Activated naive CD4-positive, alpha-beta T cell (primary cell): ENCODE measurements around the gene MBP.

Experiments
- DNase-seq, 4 experiments: peaks; one replicate each; lab custom pipeline; 2025; lab: John Stamatoyannopoulos, UW

The MBP gene

DNA sequence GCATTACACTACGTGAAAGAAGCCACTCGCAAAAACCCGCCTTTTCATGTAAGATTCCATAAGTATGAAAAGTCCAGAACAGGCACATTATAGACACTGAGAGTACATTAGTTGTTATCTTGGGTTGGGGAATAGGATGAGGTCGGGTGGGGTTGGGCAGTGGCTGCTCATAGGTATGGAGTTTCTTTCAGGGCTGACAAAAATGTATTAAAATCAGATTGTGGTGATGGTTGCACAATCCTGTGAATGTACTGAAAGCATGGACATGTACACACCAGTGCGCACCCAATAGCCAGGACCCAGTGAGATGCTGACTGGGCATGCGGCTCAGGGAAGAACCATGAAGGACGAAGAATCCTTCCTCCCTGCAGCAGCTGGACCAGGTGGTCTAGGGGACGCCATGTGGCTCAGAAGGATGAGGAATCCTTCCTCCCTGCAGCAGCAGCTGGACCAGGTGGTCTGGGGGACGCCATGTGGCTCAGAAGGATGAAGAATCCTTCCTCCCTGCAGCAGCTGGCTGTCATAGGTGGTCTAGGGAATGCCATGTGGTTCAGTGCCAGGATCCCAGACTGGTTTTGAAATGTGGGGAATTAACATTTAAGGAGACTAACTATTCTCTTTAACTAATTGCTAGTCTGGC lies 50.1 kb downstream of the MBP start:
- DNase-seq: no peak

DNA sequence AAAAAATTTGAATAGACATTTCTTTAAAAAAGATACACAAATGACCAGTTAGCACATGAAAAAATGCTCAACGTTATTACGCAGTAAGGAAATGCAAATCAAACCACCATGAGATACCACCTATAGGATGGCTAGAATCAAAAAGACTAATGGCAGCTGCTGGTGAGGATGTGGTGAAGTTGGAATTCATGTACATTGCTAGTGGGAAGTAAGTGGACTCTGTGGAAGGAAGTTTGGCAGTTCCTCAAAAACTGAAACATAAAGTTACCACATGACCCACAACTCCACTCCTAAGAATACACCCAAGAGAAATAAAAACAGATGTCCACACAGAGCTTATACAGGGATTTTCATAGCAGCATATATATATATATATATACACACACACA lies 51.2 kb downstream of the MBP start:
- DNase-seq: no peak

DNA sequence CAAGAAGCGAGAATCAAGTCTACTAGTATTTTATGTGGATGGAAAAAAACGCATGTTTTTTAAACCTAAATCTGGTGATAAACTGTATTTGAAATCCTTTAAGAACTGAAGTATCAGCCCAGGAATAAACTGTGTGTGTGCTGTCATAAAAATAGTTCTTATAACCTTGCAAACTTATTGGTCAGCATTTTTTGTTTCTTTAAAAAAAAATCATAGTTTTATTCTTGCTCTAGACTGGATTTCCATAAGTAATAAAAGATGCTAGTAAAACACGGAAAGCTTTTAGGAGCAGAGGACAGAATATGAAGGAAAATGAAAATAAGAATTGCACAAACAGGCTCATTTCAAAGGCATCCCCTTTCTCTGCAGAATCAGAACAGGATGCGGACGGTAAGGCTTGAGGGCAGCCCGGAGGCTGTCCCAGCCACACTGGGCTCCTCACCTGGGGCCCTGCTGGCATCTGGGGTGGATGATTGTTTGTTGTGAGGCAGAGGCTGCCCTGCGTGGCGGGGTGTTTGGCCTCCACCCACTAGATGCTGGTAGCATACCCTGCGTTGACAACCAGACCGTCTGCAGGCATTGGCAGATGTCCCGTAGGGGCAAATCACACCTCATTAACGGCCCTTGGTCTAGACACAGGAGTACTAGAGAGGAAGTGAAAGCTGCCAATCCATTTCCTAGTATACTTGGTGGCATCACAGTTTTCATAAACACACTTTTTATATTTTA lies 52.5 kb downstream of the MBP start:
- no peak for DNase-seq

DNA sequence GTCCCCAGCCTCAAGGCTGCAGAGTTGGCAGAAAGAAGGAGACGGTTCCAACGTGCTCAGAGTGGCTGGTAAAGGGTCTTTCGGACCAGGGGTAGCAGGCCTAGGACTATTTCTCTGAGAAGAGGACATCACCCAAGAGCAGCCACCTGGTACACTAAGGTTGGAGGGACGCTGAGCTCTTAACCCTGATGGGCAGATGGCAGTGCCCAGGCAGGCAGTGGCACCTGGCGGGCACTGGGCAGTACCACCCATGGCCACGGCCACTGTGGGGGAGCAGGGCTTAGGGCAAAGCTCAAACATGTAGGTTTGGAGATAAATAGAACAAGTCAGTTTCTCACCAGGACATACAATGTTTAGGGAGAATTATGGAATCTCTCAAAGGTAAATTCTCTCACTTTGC lies 53.5 kb downstream of the MBP start:
- no peak for DNase-seq

DNA sequence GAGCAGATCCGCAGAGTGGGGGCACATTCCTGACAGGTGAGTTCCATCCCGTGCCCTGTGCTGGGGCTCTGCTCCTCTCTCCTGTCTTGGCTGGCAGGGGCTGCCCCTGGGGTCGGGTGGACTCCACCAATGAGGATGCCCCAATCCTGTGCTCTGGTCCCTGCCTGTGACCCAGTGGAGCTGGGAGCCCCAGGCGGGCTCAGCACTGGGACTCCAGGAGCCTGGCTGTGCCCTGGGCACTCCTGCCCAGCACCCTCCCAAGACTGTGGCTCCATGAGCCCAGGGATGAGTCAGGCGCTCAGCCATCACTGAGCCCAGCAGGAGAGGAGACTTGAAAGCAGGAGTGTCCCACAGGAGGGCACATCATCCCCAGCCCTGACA lies 53.9 kb downstream of the MBP start:
- DNase-seq: no peak

DNA sequence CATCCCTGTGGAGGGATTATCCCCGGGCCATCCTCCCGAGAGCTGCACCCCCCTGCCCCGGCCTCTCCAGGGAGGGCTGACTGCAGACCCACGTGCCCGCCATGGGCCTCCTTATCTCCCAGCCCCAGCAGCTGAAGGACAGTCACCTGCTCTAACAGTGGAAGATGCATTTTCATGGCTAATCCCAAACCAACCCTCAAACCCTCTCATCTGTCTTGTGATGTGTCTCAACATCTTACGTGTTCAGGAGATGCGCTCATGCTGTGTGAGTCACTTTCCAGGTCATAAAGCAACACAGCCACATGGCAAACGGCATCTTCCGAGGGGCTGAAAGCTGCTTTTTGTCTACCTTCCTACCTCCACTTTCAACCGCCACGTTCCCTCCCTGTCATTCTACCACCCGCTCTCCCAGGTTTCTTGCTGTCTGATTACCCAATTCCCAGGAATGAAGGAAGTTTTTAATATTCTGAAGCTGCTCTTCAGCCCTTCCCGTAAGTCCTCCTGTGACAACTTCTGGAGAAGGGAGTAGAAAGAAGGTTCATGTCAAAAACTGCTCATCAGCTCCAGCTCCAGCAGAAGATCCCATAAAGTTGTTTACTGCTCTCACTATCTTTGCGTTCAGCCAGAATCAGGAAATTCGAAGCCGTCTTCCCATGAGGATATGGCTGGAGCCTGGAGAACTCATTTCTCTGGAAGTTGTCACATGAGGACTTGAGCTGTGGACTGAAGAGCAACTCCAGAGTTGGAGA lies 54.5 kb downstream of the MBP start:
- no peak for DNase-seq

DNA sequence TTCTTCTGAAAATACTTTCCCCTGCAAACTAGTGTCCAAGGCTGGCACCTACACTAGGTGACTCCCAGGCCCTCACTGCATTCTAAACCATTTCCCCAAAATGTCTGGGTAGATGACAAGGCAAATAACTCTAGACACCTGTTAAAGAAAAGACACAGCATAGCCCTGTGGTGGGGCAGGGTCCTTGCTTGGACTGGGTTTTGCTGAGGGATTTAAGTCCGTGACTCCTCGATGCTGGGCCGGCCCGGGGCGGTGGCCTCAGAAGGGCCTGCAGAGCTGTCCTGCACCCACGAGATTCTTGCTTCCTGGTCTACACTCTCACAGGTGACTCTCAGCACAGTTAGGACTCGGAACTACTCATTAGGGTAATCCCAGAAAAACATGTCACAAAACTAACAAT lies 55.2 kb downstream of the MBP start:
- DNase-seq: no peak

DNA sequence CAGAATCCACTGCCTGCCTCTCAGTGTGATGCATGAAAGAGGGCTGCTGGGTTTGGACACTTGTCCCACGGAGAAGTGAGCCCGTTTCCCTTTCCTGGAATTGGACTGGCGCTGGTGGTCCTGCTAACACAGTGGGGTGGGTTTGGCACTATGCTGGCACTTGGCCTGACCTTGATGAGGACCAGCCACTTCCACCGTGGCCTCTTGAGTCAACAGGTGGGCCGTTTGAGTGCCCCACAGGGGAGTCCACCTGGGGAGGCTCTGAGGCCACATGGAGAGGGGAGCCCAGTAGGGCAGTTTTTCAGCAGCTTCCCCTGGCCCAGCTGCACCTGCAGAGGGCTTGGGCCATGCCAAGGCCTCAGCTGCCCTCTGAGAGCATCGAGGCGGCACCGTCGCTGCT lies 56.5 kb downstream of the MBP start:
- DNase-seq: no peak

DNA sequence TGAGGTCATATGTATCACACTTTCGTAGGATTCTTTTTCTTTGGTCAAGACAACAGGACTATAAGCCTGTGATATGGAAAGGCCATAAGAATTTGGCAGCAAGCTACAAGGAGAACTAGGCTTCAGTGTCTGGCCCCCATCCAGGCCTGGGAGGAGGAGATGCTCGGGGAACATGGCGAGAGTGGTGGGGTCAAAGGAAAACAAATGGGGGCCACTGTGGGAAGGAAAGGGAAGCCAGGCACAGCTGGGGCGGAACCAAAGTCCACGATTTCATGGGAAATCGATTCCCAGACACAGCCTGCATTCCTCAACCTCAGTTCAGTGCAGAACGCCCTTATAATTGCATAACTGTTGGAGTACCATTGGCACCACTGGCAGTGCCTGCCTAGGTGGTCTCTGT lies 58.2 kb downstream of the MBP start:
- DNase-seq: no peak

DNA sequence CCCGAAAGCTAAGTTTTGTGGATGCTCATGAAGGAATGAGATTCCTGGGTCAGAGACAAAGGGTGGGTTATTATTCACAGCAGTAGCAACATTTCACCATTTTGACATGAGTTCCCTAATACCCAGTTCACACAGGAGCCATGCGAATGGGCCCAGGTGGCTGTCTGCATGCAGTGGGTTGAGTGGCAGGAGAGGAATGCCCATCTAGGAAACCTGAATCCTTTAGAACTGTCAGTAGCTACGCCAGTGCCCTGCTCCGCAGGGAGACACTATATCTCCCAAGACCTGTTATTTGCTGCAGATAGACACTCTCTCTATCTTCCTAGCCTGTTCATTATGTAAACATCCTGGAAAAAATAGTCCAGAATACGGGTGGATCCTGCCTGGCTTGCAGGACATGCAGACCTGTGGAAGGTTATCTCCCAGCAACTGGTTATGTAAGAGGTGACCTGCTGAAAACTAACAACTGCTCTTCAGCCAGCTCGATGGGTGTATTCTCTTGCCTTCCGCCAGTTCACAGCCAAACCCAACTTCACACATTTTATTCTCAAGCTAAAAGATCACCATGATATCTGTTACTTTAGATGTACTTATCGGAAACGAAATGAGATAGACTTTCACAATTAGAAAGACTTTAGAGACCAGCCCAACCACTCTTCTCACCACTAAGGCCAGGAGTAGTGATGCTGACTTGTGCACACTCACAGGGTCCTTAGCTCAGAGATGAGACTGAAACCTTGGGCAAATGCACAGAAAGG lies 59.1 kb downstream of the MBP start:
- no peak for DNase-seq

DNA sequence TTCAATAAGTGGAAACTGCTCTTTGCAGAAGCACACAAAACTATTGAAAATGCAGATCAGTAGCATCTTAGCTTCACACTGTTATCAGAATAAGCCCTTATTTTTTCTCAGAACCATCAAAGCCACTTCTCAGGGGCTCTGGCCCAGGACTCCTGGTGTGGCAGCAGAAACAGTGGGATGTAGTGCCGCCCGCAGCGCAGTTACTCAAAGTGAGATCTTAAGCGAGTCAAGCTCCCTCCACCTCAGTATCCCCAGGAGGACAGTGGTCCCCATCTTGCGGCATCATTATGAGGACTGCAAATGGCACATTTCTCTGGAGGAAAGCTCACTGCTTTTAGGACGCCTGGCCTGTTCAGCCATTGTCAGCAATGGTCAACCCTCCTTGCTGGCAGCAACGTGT lies 60.0 kb downstream of the MBP start:
- DNase-seq: no peak

DNA sequence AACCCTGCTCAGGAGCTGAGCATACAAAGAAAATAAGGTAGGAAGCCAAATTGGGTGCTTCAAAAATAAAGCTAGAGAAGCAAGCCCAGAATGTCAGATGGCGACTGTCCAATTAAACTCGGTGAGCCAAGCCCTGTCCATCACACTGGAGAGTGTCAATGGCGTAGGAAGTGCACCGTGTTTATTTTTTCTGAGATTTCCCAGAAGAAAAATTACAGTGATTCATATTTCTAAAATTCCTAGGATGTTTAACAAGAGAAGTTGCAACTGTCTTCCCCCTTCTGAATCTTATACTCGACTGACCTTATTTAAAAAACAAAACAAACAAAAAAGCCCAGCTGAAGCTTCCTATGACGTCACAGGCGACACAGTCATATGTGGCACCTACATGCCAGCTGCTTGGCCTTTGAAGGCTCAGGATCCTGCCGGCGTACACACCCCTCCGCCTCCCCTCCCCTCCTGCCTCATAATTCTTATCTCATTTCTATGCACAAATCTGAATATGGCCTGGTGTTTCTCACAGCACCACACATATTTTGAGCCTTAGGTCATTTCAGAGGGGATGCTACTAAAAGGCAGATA lies 60.8 kb downstream of the MBP start:
- DNase-seq: peak in 2 of 4 experiments; percentile 10 to 56

DNA sequence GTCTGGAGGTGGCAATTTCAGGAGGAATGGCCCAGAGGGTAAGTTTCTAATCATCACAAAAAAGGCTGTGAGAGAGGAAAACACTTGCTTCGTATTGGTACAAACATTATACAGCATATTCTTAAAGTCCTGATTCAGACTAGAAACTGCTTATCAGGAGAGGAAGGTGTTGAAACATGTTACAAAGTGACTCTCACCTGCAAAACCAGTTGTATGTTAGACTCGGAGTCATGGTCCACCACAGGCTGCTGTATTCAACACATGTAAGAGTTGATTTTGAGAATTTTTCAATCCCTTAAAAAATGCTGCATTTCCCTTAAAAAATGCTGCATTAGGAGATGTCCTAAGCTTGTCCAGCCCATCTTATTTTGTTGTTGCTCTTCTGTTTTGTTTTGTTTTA lies 61.5 kb downstream of the MBP start:
- DNase-seq: no peak

DNA sequence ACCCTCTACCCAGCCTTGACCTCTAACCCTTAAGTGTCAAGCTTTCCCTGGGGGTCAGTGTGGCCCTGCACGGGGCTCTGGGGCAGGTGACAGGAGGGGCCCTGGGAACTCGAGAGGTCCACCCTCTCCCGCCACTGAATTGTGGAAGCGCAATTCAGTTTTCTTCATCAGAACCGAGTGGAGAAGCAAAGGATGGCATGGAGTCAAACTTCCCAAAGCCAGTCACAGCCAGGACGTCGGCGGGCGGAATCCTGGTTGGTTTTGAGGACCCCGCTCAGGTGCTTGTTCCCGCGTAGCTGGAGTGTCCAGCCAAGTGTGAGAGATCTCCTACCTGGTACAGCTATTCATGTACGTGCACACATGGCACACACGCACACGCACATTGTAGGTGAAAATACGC lies 62.0 kb downstream of the MBP start:
- no peak for DNase-seq

DNA sequence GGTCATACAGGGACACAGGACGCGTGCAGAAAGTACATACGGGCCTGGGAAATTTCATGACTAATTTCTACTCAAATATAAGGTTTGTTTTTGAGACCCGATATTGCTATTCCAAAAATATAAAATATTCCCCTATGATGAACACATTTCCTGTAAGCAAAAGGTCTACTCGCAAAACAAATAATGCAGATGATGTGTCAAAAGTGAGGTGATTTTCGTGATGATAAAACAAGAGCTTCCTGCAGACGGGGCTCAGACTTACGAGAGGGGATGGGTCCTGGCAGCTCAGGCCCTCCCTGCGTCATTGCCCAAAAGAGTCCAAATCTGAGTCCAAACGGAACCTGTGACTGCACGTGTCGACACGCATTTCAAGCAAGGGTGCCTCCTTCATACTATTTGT lies 62.7 kb downstream of the MBP start:
- DNase-seq: no peak

DNA sequence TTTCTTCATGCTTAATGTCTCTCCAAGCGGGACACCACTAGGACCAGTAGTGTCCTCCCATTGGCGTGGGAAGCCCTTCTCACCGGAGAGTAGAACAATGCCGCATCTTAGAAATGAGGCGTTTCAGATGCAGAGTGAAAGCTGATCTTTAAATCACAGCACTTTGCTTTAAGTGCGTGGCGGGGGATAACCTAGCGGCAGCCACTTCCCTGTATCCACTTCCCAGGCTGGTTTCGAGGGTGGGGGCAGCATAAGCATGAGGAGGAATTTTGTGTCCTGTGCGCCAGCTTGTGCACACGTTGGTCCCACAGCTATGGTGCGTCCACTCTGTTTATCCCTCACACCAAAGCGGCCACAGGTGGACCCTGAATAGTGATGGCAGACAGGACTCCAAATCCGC lies 63.1 kb downstream of the MBP start:
- DNase-seq: no peak

DNA sequence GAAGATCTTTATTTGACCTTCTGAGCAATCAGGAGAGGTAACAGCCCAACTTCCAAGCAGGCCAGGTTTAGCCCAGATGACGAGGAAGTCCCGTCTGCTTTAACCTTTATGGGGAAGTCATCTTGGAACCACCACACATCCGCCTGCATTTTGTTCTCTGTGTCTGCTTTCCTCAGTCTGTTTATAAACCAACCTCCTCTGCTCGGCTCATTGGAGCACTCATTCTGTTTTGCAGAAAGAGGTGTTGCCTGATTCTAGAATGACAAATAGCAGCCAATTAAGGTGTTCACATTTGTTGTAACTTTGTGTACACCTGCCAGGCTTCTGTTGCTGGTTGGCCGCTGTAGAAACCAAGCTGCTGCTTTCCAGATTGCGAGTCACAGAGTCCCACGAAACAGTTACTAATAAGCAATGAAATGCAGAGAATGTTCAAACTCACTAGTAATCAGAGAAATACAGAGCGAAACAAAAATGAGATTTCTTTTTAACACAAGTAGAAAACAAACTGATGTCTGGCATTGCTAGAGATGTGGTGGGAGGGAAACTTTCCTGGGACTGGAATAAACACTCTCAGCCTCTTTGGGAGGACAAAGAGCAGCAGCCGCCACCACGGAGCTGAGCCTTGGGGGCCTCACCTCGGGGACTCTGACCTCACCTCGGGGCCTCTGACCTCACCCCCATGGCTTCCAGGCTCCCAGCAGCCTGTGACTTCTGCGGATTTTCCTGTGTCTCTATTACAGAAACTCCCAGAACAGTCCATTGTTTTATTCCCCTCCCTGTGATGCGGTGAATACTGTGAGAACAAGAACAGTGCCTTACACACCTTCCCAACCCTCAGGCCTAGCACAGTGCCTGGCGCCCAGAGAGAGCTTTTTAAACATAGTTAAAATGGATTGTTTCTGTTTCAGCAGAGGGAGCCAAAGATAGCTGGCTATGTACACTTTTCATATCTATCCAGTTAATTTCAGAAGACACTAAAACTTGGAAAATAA lies 64.0 kb downstream of the MBP start:
- DNase-seq: peak in 2 of 4 experiments; percentile 14

DNA sequence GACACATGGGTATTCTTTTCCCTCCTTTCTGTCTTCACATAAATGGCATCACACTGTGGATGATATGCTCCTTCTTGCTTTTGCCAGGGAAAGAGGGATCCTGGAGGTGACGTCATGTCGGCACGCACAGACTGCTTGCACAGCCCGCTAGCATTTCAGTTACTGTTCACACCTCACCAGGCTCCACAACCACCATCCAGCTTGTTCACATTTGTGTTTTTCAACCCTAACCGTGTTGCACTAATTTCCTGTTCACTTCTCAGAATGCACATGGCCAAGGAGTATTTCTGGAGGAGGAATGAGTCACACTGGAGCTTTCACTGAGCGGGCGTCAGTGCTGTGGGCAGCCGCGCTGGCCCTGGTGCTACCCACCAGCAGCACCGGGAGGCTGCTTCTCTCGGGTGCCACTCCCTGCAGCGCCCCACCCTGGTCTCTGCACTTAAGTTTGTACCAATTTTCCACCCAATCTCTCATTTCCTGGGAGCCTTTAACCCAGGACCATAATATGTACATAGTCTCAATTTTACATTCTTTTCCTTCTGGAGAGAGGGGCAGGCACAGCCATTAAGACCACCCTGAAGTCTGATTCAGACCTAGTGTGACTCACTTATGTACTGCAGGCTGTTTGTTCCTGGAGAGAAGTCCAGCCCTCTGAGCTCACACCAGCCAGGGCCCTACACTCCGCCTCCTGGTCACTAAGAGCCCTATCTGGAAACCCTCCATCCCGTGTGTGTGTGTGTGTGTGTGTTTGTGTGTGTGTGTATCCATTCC lies 65.1 kb downstream of the MBP start:
- peak in 2 of 4 experiments; percentile 13 to 45 for DNase-seq

DNA sequence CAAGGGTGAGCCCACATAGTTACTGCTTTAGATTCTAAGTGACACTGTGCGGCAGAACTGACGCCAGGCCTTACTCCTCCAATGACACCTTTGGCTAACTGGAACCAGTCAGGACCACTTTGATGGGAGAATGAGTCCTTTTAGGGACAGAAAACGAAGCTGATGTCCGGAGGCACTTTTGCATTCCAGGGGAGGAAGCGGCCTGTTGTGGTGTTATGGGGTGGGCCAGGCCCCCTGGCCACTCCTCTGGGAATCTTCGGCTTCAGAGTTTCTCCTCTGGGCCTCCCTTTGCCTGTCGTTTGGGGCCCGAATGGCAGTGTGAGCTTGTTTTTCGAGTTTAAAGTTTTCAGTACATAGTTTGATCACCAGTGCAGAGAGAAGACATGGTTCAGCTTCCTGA lies 65.9 kb downstream of the MBP start:
- DNase-seq: no peak

DNA sequence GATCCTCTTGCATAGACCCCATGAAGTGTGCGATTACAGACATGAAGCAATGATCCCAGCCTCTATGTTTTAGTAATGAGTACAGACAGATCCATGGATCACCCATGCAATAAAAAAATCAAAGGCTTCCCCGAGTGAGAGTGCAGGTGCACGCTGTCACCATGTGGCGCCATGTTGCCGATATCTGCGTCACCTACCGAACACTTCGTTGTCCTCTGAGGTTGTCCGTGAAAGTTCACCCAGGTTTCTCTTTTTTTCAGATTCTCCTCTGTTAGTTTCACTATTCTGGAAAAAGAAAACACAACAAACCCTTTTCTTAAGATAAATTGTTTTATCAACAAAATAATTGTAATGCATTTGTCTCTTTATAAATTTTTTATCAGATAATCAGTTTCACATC lies 66.5 kb downstream of the MBP start:
- no peak for DNase-seq
